ENCODE measurements around the gene IDH2. TPM values are rescaled to one million over a fixed set of nuclear protein-coding genes. Genes with fewer than 3 reads are reported as not detected.

IDH2 gene
- total and polyA plus RNA-seq, 4 donors = 149 to 339 (median 298) TPM

- Histone ChIP-seq H3K9me3 (ENCODE audit: control insufficient read depth in 4 of 4, low read length in 3 of 4) (no peaks in the 10 kb centered on the region), H3K27me3 (ENCODE audit: control insufficient read depth in 4 of 4, insufficient read depth in 4 of 4, low read length in 3 of 4) (no peaks in the 10 kb centered on the region), H3K9ac (ENCODE audit: low read depth in 1 of 2, low read length in 2 of 2) (no peak overlapping the region), H3K27ac (ENCODE audit: low read depth in 1 of 2, low read length in 2 of 2) (peak overlapping the region; percentile 37 to 48), H3K4me1 (ENCODE audit: control insufficient read depth in 4 of 4, insufficient read depth in 4 of 4, low read length in 3 of 4) (peaks cover 5 to 13% (median 10%) of the 10 kb centered on the region in 4 donors), H3K36me3 (ENCODE audit: control insufficient read depth in 4 of 4, insufficient read depth in 3 of 4, low read depth in 1 of 4, low read length in 3 of 4) (no peaks in the 10 kb centered on the region), H3K4me3 (ENCODE audit: low read depth in 1 of 3, low read length in 3 of 3) (no peak overlapping the region)
- TF ChIP-seq RXRA (IDR thresholded peaks at IDR 0.05) = peak; percentile 35 to 59
- peak; percentile 25 for TF ChIP-seq REST (IDR thresholded peaks at IDR 0.05)
- no peak for TF ChIP-seq MAX (IDR thresholded peaks at IDR 0.05)
- TF ChIP-seq FOXA2 (IDR thresholded peaks at IDR 0.05) = peak; percentile 47
- TF ChIP-seq RAD21 (IDR thresholded peaks at IDR 0.05) = peak in 1 of 2 donors; percentile 7
- TF ChIP-seq GABPA (IDR thresholded peaks at IDR 0.05 in 1 of 2, conservative IDR thresholded peaks at IDR 0.05 in 1 of 2) = peak in 1 of 2 donors; percentile 6
- no peak for TF ChIP-seq NR2F2 (IDR thresholded peaks at IDR 0.05)
- TF ChIP-seq EGR1 (IDR thresholded peaks at IDR 0.05; ENCODE audit: low read depth in 2 of 2) = no peak
- TF ChIP-seq SP1 (IDR thresholded peaks at IDR 0.05) = no peak
- peak; percentile 46 for TF ChIP-seq YY1 (IDR thresholded peaks at IDR 0.05)
- TF ChIP-seq HNF4A (conservative IDR thresholded peaks at IDR 0.05) = peak; percentile 39 to 48
- TF ChIP-seq FOXA1 (IDR thresholded peaks at IDR 0.05) = no peak
- no peak for TF ChIP-seq TAF1 (conservative IDR thresholded peaks at IDR 0.05)
- no peak for TF ChIP-seq HNF4G (IDR thresholded peaks at IDR 0.05)
- TF ChIP-seq ZBTB33 (IDR thresholded peaks at IDR 0.05) = no peak
- TF ChIP-seq ATF3 (IDR thresholded peaks at IDR 0.05) = peak; percentile 19
- peak in 1 of 2 donors; percentile 23 for TF ChIP-seq JUND (IDR thresholded peaks at IDR 0.05)
- no peak for TF ChIP-seq CTCF (IDR thresholded peaks at IDR 0.05; ENCODE audit: low read depth, low read length, missing input control)
- DNase-seq (ENCODE audit: low spot score) = peak; percentile 64
- WGBS = 36% methylated on average over 6 of the region's 6 CpGs
These were observed 23.8 kb upstream of the IDH2 start for GRCh38 chr15:90126022-90126421.

Data from liver (tissue), 9 donors.